ENCODE measurements around the gene ARHGAP22.

DNA sequence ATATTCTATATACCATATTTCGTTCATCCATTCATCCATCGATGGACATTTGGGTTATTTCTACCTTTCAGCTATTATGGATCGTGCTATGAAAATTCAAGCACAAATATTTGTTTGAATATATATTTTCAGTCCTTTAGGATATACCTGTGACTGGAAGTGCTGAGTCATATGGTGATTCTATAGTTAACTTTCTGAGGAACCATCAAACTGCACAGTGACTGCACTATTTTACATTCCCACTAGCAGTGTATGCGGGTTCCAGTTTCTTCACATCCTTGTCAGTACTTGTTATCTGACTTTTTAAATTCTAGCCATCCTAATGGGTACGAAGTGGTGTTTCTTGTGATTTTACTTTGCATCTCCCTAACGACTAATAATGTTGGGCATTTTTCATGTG, 194.4 kb downstream of the ARHGAP22 start:
- TF ChIP-seq, protein P1, sequence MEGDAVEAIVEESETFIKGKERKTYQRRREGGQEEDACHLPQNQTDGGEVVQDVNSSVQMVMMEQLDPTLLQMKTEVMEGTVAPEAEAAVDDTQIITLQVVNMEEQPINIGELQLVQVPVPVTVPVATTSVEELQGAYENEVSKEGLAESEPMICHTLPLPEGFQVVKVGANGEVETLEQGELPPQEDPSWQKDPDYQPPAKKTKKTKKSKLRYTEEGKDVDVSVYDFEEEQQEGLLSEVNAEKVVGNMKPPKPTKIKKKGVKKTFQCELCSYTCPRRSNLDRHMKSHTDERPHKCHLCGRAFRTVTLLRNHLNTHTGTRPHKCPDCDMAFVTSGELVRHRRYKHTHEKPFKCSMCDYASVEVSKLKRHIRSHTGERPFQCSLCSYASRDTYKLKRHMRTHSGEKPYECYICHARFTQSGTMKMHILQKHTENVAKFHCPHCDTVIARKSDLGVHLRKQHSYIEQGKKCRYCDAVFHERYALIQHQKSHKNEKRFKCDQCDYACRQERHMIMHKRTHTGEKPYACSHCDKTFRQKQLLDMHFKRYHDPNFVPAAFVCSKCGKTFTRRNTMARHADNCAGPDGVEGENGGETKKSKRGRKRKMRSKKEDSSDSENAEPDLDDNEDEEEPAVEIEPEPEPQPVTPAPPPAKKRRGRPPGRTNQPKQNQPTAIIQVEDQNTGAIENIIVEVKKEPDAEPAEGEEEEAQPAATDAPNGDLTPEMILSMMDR (IDR thresholded peaks at IDR 0.05), result no peak
- no peak for TF ChIP-seq POLR2A (IDR thresholded peaks at IDR 0.05)
- no peak for TF ChIP-seq POLR2AphosphoS5 (IDR thresholded peaks at IDR 0.05)

All from upper lobe of left lung (tissue), 4 donors.